NCI-H2107 (cell line): ENCODE data around the gene MRPL54.

Source experiments
- DNase-seq: peaks from one replicate; lab custom pipeline; 2025; lab: John Stamatoyannopoulos, UW

Gene MRPL54

DNA sequence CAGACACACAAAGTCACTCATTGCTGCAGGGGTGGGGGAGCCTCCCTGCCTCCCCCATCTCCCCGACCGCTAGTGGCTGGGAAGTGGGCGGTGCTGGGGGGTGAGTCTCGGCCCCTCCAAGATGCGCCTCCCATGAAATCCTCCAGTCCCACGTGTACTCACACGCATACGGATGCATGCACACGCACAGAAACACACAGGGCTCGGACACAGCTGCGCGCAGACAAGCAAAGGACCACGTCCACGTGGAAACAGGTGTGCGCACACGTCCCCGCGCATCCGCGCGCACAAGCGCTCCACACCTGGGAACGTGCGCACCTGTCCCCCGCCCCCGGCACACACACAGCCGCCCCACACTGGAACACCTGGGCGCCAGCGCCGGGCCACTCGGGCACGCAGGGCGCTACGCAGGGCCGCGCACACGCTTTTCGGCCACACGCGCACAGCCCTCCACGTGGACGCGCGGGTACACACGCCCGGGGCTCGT lies 23.0 kb downstream of the MRPL54 start:
- no peak for DNase-seq

- DNase-seq: no peak
Measured at GRCh38 chr19:3785938-3786824, 23.7 kb downstream of the MRPL54 start, which contains the start of gene MATK. Gene MATK, minus strand, starts transcription at chr19:3786381. Its CDS starts 1,246 bp downstream, at chr19:3785135.

DNA sequence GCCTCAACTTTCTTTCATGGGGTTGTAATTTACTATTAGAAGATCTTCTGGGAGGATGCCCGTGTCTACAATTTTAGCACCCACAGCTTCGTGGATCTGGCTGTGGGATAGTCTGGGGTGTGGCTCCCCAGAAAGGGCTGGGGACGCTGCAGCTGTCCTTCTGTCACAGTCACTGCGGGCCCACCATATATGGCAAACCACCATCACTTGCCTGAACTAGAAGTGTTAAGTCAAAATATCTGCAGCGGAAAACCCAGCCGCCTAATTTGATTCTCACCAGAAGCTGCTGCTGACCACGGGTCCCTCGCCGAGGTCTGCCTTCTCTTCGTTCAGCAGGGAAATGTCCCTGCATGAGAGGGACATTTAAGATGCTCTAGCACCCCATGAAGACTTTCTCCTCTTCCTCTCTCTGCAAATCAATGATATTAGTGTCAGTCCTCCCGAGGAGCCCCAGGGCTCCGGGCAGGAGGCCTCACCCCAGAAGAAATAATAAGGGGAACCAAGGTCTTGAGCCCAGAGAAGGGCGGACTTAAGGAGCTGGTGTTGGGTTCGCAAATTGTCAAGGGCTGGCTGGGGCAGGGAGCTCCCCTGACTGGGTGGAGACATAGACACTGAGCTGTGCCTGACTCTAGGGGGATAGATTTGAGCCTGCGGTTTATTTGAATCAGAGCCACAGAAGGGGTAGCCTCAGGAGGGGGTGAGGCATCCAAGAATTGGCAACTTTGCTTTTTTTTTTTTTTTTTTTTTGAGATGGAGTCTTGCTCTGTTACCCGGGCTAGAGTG lies 26.7 kb downstream of the MRPL54 start:
- DNase-seq: no peak

GRCh38 chr19:3790209-3790734 lies 27.8 kb downstream of the MRPL54 start:
- no peak for DNase-seq

- no peak for DNase-seq
Measured at GRCh38 chr19:3790941-3791340, 28.5 kb downstream of the MRPL54 start.

DNA sequence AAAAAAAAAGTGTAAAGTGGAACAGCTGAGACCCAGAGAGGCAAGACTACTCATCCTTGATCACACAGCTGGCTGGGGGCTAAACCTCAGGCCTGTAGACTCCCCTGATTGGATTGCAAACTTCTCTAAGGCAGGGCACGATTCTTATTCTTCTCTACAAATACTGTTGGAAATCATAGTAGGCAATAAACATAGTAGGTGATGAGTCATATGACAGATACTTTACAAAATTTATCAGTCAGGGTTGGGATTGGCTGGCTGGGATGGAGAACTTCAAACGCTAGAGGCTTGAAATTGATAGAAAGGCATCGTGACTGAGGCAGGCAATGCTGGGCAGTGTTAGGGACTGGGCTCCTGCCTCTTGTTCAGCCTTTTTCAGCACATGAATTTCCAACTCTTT lies 29.6 kb downstream of the MRPL54 start:
- DNase-seq: no peak

DNA sequence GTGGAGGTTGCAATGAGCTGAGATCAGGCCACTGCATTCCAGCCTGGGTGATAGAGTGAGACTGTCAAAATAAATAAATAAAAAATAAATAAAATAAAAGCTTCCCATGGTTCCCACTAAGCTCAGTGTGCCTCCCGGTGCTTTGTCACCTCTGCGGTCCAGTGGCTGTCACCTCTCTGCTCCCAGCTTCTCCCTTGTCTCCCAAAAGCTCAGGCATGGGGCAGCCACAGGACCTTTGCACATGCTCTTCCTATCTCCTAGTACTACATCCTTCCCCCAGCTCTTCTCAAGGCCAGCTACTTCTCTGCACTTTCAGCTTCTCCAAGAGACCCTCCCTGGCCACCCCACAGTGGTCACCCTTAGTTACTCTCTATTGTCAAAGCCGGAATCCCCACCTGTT lies 31.3 kb downstream of the MRPL54 start:
- DNase-seq: no peak

- no peak for DNase-seq
Measured at GRCh38 chr19:3796358-3796757, 33.9 kb downstream of the MRPL54 start.

DNA sequence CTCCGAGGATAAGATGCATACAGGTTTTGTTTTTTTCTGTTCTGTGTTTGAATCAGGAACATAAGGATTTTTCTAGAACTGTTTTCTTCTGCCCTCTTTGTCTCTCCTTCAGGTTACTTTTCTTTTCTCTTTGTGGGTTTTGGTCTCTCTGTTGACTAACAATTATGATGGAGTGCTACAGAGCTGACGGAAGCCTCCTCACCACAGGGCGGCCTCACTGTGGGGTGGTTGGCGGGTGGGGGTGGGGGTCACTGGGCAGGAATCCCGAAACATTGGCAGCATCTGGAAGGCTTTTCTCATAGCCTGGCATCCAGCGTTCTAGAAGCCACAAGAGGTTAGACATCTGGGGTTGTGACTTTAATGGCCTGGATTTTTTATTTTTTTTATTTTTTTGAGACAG lies 35.7 kb downstream of the MRPL54 start:
- no peak for DNase-seq

- DNase-seq: no peak
Measured at GRCh38 chr19:3800996-3801395, 38.5 kb downstream of the MRPL54 start.

GRCh38 chr19:3801412-3802096 lies 39.1 kb downstream of the MRPL54 start:
- DNase-seq: peak; percentile 10

DNA sequence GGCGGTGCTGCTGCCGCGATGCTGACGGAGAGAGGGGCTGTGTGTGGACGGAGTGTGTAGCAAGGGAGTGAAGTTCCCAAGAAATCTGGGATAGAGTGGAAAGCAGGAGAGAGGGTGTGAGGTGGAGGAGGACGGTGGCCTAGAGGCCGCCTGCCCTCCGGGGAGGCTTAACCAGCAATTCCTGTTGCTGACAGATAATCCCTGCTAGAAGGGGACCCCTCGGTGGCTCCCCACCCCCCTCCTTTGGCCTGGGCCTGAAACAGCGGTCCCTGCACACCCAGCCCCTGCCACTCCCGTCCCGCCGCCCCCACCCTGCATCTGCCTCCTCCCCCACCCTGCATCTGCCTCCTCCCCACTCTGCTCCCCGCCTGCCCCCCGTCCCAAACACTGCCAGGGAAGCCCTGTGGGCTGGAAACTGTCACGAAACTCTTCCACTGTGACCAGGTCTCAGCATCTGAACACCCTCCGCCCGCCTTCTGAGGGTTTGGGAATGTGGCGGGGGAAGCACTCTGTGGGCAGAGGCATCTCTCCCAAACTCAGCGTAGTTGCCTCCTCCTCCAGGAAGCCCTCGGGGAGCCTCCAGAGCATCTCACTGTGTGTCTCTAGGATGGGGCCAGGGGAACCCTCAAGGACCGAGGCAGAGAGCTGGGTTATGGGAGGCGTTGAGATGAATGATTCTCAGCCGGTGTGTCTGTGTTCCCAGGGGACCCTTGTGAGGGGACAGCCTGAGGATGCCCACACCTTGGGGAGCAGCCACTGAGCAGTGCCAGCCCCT lies 40.8 kb downstream of the MRPL54 start:
- DNase-seq: no peak

DNA sequence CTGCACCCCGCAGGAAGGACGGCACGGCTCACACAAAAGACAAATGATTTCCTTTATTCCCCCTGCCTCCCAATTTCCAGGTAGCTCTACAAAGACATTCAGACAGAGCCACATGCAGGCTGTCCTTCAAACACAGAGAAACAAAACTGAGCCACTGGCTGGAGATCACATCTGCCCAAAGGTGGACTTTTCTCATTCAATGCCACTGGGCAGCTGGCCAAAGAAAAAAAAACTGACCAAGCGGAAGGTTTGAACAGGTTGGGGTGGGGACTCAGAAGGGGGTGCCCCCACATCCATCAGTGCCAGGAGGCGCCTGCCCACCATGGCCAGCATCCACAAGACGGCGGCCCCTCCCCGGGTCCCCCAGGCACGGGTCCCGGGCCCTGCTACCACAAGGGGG lies 41.5 kb downstream of the MRPL54 start:
- DNase-seq: no peak

DNA sequence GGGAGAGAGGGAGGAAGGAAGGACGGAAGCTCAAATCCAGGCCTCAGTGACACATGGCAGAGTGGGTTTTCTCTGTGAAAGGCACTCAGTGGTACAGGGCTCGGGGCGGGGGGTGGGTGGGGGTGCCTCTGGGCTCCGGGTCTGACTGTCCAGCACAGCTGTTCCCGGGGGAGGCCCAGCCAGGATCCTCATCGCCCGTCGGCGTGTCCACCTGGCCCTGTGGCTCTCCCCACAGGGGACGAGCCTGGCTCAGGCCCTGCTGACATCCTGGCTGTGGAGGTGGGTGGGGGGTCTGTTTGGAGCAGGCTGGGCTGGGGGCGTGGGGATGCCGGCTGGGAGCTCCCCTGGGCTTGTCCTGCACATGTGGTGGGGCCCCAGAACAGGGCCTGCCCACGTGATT lies 41.9 kb downstream of the MRPL54 start:
- DNase-seq: no peak

DNA sequence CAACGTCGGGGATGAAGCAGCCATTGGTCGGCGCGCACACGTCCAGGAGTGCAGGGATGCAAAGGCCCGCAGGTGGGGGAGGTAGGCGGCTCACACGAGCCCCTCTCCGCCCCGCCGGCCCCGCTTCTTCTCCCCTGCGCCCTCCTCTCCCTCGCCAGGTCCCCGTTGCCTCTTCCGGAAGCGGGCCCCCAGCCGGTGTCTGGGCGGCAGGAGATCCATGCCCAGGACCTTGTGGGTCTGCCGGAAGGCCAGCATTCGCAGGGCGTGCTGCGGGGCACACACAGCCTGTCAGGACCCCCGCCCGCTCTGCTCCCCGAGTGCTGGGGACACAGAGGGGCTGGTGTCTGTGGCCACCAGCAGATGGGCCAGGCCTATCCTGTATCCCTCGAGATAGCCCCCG lies 43.4 kb downstream of the MRPL54 start:
- DNase-seq: no peak

GRCh38 chr19:3807131-3807480 lies 44.6 kb downstream of the MRPL54 start:
- no peak for DNase-seq

DNA sequence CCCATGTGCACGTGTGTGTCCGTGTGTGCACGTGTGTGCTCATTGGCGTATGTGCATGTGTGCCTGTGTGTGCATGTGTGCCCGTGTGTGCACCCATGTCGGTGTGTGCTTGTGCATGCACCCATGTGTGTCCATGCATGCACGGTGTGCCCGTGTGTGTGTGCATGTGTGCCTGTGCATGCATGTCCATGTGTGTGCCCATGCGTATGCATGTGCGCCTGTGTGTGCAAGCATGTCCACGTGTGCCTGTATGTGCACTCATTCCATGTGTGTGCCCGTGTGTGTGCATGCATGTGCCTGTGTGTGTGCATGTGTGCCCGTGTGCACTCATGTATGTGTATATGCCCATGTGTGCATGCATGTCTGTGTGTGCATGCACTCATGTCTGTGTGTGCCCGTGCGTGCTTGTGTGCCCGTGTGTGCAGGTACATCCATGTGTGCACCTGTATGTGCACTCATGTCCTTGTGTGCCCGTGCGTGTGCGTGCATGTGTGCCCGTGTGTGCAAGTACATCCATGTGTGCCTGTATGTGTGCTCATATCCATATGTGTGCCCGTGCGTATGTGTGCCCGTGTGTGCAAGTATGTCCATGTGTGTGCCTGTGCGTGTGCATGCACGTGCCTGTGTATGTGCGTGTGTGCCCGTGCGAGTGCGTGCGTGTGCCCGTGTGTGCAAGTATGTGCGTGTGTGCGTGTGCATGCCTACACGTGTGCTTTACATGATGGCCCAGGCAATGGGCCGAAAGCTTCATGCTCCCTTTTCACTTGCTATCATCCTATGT lies 45.3 kb downstream of the MRPL54 start:
- DNase-seq: no peak

DNA sequence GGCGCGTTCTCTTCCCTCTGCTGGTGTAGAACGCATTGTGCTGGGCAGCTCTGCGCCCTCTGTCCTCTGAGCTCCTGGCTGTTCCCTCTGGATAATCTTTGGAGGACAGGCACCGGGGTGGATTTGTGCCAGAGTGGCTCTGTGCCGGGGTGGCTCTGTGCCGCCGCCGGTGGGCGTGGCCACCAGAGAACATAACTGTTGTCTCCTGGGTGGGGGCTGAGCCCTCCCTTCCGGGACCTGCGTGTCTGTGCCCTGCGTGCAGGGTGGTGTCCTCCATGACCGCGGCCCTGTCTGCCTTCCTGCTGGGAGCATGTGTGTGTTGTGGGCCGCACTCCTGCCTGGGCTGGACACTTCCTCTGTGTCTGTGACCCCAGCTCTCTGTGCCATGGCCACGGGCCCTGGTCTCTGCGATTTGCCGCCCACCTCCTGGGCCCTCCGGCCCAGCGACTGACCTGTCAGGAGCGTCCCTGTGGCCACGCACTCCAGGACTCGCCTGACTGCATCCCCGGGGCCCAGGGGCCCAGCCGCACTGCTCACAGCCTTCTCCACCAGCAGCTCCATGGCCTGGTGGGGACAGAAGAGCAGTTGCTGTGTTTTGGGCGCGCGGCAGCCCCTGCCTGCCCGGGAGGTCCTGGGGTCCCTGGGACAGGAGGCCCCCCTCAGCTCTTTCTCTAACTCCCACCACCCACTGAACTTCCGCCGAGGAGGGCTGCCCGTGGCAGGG lies 46.1 kb downstream of the MRPL54 start:
- no peak for DNase-seq

DNA sequence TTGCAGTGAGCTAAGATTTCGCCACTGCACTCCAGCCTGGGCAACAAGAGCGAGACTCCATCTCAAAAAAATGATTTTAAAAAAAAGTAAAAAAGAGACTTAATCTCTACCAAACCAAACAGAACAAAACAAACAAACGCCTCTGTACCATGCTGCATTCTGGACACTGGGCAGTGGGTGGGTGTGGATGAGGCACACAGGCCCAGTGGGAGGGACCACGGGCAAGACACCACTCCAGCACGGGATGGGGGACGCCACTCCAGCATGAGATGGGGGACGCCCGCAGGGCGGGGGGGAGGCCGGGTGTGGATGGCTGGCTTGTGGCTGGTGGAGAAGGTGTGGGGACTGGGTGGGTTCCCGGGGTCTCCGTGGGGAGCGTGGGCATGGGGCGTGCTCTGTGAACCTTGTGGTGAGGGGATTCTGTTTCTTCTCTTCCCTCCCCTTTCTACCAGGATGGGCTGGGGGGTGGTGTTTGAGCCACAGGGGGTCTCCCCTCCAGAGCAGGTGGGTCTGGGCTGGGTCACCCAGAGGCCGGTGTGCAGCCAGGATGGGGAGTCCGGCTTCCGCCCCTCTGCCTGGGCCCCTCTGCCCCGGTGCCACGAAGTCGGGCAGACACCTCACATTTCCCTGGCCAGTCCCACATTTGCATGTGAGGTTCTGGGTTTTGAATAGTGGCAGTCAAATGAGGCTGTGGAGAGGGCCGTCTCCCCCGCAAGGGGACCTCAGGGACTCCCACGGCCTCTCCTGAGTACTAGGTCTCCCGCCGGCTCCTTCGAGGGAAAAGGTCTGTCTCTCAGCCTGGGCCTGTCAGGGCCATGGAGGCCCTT lies 47.6 kb downstream of the MRPL54 start:
- DNase-seq: no peak
